Keratinocyte (primary cell): ENCODE results near the gene SPRTN. TPM values are rescaled to one million over a fixed set of nuclear protein-coding genes. Genes with fewer than 3 reads are reported as not detected.

Source experiments
- DNase-seq: peaks from one replicate; pipeline ENCODE4 v3.0.0-alpha.2; 2011; ENCODE audit warnings: low read depth, missing footprints, low spot score
- FAIRE-seq: peaks from 2 replicates; lab custom pipeline; 2011; peaks lifted over from hg19 to GRCh38; lab: Jason Lieb, UNC
- H2AFZ ChIP-seq: 2 replicates; pipeline ENCODE4 v1.6.0; 2012; ENCODE audit warnings: low read length, control low read depth, inconsistent platforms; ENCODE audit not compliant: control insufficient read depth
- H3K27ac ChIP-seq: 2 replicates; pipeline ENCODE4 v1.5.1; 2011; ENCODE audit warnings: low read length; ENCODE audit not compliant: control insufficient read depth, insufficient read depth
- H3K27me3 ChIP-seq: 3 replicates; pipeline ENCODE4 v1.6.0; 2011; ENCODE audit warnings: low read length; ENCODE audit not compliant: control insufficient read depth, insufficient read depth; ENCODE audit errors: extremely low read depth
- H3K36me3 ChIP-seq, 2 experiments: 2 replicates in 1 of 2; 3 replicates in 1 of 2; pipeline ENCODE4 v1.5.1; 2011; ENCODE audit warnings: low read length in 2 of 2, mild to moderate bottlenecking in 1 of 2; ENCODE audit not compliant: control insufficient read depth in 2 of 2, insufficient read depth in 2 of 2; ENCODE audit errors: extremely low read depth in 1 of 2
- H3K4me1 ChIP-seq: 3 replicates; pipeline ENCODE4 v1.5.1; 2011; ENCODE audit warnings: low read length; ENCODE audit not compliant: control insufficient read depth, insufficient read depth; ENCODE audit errors: extremely low read depth
- H3K4me2 ChIP-seq: 3 replicates; pipeline ENCODE4 v1.6.0; 2011; ENCODE audit warnings: low read depth, low read length; ENCODE audit not compliant: control insufficient read depth, insufficient read depth; ENCODE audit errors: extremely low read depth
- H3K4me3 ChIP-seq, 3 experiments: fragments of 200-600 bp in 1 of 3; sonication (generic) in 1 of 3; 2 replicates in 2 of 3; 3 replicates in 1 of 3; pipeline ENCODE4 v1.5.1; 2011 to 2016; ENCODE audit warnings: low read length in 3 of 3, mild to moderate bottlenecking in 3 of 3, control low read depth in 2 of 3, inconsistent platforms in 1 of 3, low read depth in 1 of 3, mixed read lengths in 1 of 3, mixed run types in 1 of 3, moderate library complexity in 1 of 3; ENCODE audit not compliant: control insufficient read depth in 2 of 3, insufficient read depth in 2 of 3; ENCODE audit errors: extremely low read depth in 1 of 3
- H3K79me2 ChIP-seq: 2 replicates; pipeline ENCODE4 v1.6.0; 2012; ENCODE audit warnings: low read length; ENCODE audit not compliant: control insufficient read depth, insufficient read depth
- H3K9ac ChIP-seq: 3 replicates; pipeline ENCODE4 v1.6.0; 2011; ENCODE audit warnings: low read length; ENCODE audit not compliant: control insufficient read depth, insufficient read depth; ENCODE audit errors: extremely low read depth
- H3K9me1 ChIP-seq: 3 replicates; pipeline ENCODE4 v1.6.0; 2011; ENCODE audit warnings: low read length; ENCODE audit not compliant: control insufficient read depth, insufficient read depth; ENCODE audit errors: extremely low read depth
- H3K9me3 ChIP-seq: 2 replicates; pipeline ENCODE4 v1.5.1; 2012; ENCODE audit warnings: low read depth, low read length; ENCODE audit not compliant: control insufficient read depth
- H4K20me1 ChIP-seq: 3 replicates; pipeline ENCODE4 v1.6.0; 2011; ENCODE audit warnings: low read length; ENCODE audit not compliant: control insufficient read depth, insufficient read depth; ENCODE audit errors: extremely low read depth
- CTCF ChIP-seq, 3 experiments: IDR thresholded peaks in 1 of 3; conservative IDR thresholded peaks in 1 of 3; optimal IDR thresholded peaks in 1 of 3; 2 replicates in 2 of 3; 3 replicates in 1 of 3; pipeline versions ENCODE3 to v1.5.1; 2011; ENCODE audit warnings: low read length in 3 of 3, mild to moderate bottlenecking in 3 of 3, moderate library complexity in 2 of 3, control low read depth in 1 of 3, inconsistent platforms in 1 of 3; ENCODE audit not compliant: insufficient read depth in 2 of 3; ENCODE audit errors: extremely low read depth in 1 of 3
- EZH2 ChIP-seq: IDR thresholded peaks from one replicate; pipeline ENCODE4 v1.6.1; 2012; ENCODE audit warnings: inconsistent platforms, mild to moderate bottlenecking, low read length, moderate library complexity
- dilution Hi-C: fragments of 300-500 bp; cut with MboI; formaldehyde crosslinking; loops from one replicate; pipeline ENCODE4 v1.7.0; 2020; ENCODE audit warnings: low sequenced_read_pairs; ENCODE audit not compliant: extremely low pct_ligation_motif_present
- polyA plus RNA-seq, 5 experiments: library from polyadenylated mRNA; depleted of rRNA in 3 of 5; stranded (reverse) in 3 of 5; stranded (forward) in 1 of 5; unstranded in 1 of 5; fragments of >200 nt; gene quantifications; 1 replicate in 1 of 5; 2 replicates in 3 of 5; 3 replicates in 1 of 5; pipeline versions ENCODE4 v1.2.1 to v1.2.3, GENCODE V29; 2011 to 2012; ENCODE audit warnings: missing spikeins in 2 of 5, low read depth in 1 of 5, low replicate concordance in 1 of 5

SPRTN gene
- polyA plus RNA-seq, 1 donor (not counting 4 experiments of a cell fraction or from before 2014, with no cell fraction given), result 17.4 TPM

GRCh38 chr1:231322880-231323530, 15.1 kb upstream of the SPRTN start:
- Histone ChIP-seq H3K9me1 (no peaks in the 10 kb centered on the region), H4K20me1 (no peaks in the 10 kb centered on the region), H3K9me3 (no peaks in the 10 kb centered on the region), H3K36me3 (no peaks in the 10 kb centered on the region), H3K27me3 (no peaks in the 10 kb centered on the region), H3K9ac (no peak overlapping the region), H3K27ac (no peak overlapping the region), H3K4me3 (no peak overlapping the region), H3K4me1 (no peaks in the 10 kb centered on the region), H3K4me2 (no peak overlapping the region), H2AFZ (no peak overlapping the region), H3K79me2 (no peaks in the 10 kb centered on the region)
- no peak for FAIRE-seq
- no peak for TF ChIP-seq EZH2
- no peak for TF ChIP-seq CTCF (optimal IDR thresholded peaks at IDR 0.05 in 1 of 3, IDR thresholded peaks at IDR 0.05 in 1 of 3, conservative IDR thresholded peaks at IDR 0.05 in 1 of 3; ENCODE audit: extremely low read depth in 1 of 3, insufficient read depth in 2 of 3, low read length in 3 of 3)
- DNase-seq, result no peak
- dilution Hi-C loops, result no loop called here

GRCh38 chr1:231324660-231325059, 13.4 kb upstream of the SPRTN start:
- dilution Hi-C loops, result no loop called here
- Histone ChIP-seq H3K9me3 (no peaks in the 10 kb centered on the region), H4K20me1 (no peaks in the 10 kb centered on the region), H3K9ac (no peak overlapping the region), H3K27ac (no peak overlapping the region), H2AFZ (no peak overlapping the region), H3K27me3 (no peaks in the 10 kb centered on the region), H3K4me1 (no peaks in the 10 kb centered on the region), H3K79me2 (no peaks in the 10 kb centered on the region), H3K36me3 (no peaks in the 10 kb centered on the region), H3K9me1 (no peaks in the 10 kb centered on the region), H3K4me3 (no peak overlapping the region), H3K4me2 (no peak overlapping the region)
- TF ChIP-seq EZH2, result no peak
- no peak for TF ChIP-seq CTCF (optimal IDR thresholded peaks at IDR 0.05 in 1 of 3, IDR thresholded peaks at IDR 0.05 in 1 of 3, conservative IDR thresholded peaks at IDR 0.05 in 1 of 3; ENCODE audit: extremely low read depth in 1 of 3, insufficient read depth in 2 of 3, low read length in 3 of 3)
- DNase-seq (no peak), FAIRE-seq (no peak)
